ENCODE measurements around the gene FUT1.
"Not testable (repeated sequence)": the region's sequence is repeated elsewhere in the genome, so short reads cannot be mapped to it uniquely, and the experiment has no call there.

FUT1 gene

GRCh38 chr19:48768994-48769713, 16.7 kb upstream of the FUT1 start:
- Histone ChIP-seq H3K14ac (ENCODE audit: low read length) (no peak overlapping the region), H4K91ac (ENCODE audit: low read depth, low read length, poor library complexity) (no peak overlapping the region), H3K27ac (replicated peaks; ENCODE audit: low read length) (no peak overlapping the region), H2BK5ac (ENCODE audit: low read length) (no peak overlapping the region), H3K4ac (ENCODE audit: low read length) (no peak overlapping the region), H2BK120ac (ENCODE audit: low read depth, low read length) (no peak overlapping the region), H3K18ac (ENCODE audit: low read length) (no peak overlapping the region), H3K27me3 (ENCODE audit: control insufficient read depth in 3 of 3, insufficient read depth in 3 of 3, low read depth in 1 of 3, low read length in 3 of 3) (peaks cover 0 to 13% (median 0%) of the 10 kb centered on the region in 3 experiments), H2AK5ac (ENCODE audit: low read depth, low read length) (no peak overlapping the region), H3K9me3 (replicated peaks in 1 of 2; ENCODE audit: control insufficient read depth in 2 of 2, insufficient read depth in 1 of 2, low read depth in 1 of 2, low read length in 2 of 2) (no peaks in the 10 kb centered on the region), H3K23ac (ENCODE audit: low read depth, low read length, poor library complexity) (no peak overlapping the region), H2BK12ac (ENCODE audit: low read length) (no peak overlapping the region), H2AFZ (ENCODE audit: low read length) (no peak overlapping the region), H3K9ac (ENCODE audit: low read depth, low read length, poor library complexity) (no peak overlapping the region), H3K4me1 (ENCODE audit: control insufficient read depth in 2 of 2, insufficient read depth in 1 of 2, low read depth in 1 of 2, low read length in 2 of 2) (no peaks in the 10 kb centered on the region), H4K8ac (ENCODE audit: low read depth, low read length) (no peak overlapping the region), H2BK15ac (ENCODE audit: low read length) (no peak overlapping the region), H3K4me3 (ENCODE audit: low read length in 2 of 2) (no peak overlapping the region), H3K4me2 (ENCODE audit: insufficient read depth, low read length, poor library complexity, severe bottlenecking) (no peak overlapping the region), H3K36me3 (replicated peaks in 1 of 2; ENCODE audit: control insufficient read depth in 2 of 2, insufficient read depth in 2 of 2, low read length in 2 of 2) (no peaks in the 10 kb centered on the region), H3K79me1 (ENCODE audit: low read depth, low read length) (no peaks in the 10 kb centered on the region)
- DNase-seq (ENCODE audit: low spot score) = no peak
- no CpG with 5 or more reads among the region's 11 CpGs for WGBS, 2 donors (ENCODE audit: extremely low coverage in 2 of 2, insufficient read length in 2 of 2, insufficient replicate concordance in 1 of 2)

GRCh38 chr19:48768171-48768753, 15.8 kb upstream of the FUT1 start:
- WGBS, 2 donors (ENCODE audit: extremely low coverage in 2 of 2, insufficient read length in 2 of 2, insufficient replicate concordance in 1 of 2) = no CpG with 5 or more reads among the region's 6 CpGs
- H3K18ac ChIP-seq (ENCODE audit: low read length); H2BK12ac ChIP-seq (ENCODE audit: low read length); H3K4me1 ChIP-seq (ENCODE audit: control insufficient read depth in 2 of 2, insufficient read depth in 1 of 2, low read depth in 1 of 2, low read length in 2 of 2); H3K23ac ChIP-seq (ENCODE audit: low read depth, low read length, poor library complexity); H3K79me1 ChIP-seq (ENCODE audit: low read depth, low read length); H3K9me3 ChIP-seq (replicated peaks in 1 of 2; ENCODE audit: control insufficient read depth in 2 of 2, insufficient read depth in 1 of 2, low read depth in 1 of 2, low read length in 2 of 2); H3K4me3 ChIP-seq (ENCODE audit: low read length in 2 of 2); H3K4ac ChIP-seq (ENCODE audit: low read length); H2AFZ ChIP-seq (ENCODE audit: low read length); H2BK15ac ChIP-seq (ENCODE audit: low read length); H3K14ac ChIP-seq (ENCODE audit: low read length); H2AK5ac ChIP-seq (ENCODE audit: low read depth, low read length); H3K9ac ChIP-seq (ENCODE audit: low read depth, low read length, poor library complexity); H2BK5ac ChIP-seq (ENCODE audit: low read length); DNase-seq (ENCODE audit: low spot score); H3K36me3 ChIP-seq (replicated peaks in 1 of 2; ENCODE audit: control insufficient read depth in 2 of 2, insufficient read depth in 2 of 2, low read length in 2 of 2); H2BK120ac ChIP-seq (ENCODE audit: low read depth, low read length); H4K8ac ChIP-seq (ENCODE audit: low read depth, low read length); H3K27ac ChIP-seq (replicated peaks; ENCODE audit: low read length); H3K4me2 ChIP-seq (ENCODE audit: insufficient read depth, low read length, poor library complexity, severe bottlenecking); H4K91ac ChIP-seq (ENCODE audit: low read depth, low read length, poor library complexity): not testable (repeated sequence)
- peaks cover 0 to 17% (median 0%) of the 10 kb centered on the region in 3 experiments for H3K27me3 ChIP-seq (ENCODE audit: control insufficient read depth in 3 of 3, insufficient read depth in 3 of 3, low read depth in 1 of 3, low read length in 3 of 3)

GRCh38 chr19:48765816-48766215, 13.4 kb upstream of the FUT1 start:
- H4K8ac ChIP-seq (ENCODE audit: low read depth, low read length); H2AFZ ChIP-seq (ENCODE audit: low read length); H3K23ac ChIP-seq (ENCODE audit: low read depth, low read length, poor library complexity); H4K91ac ChIP-seq (ENCODE audit: low read depth, low read length, poor library complexity); H3K4me1 ChIP-seq (ENCODE audit: control insufficient read depth in 2 of 2, insufficient read depth in 1 of 2, low read depth in 1 of 2, low read length in 2 of 2); H3K18ac ChIP-seq (ENCODE audit: low read length); H3K79me1 ChIP-seq (ENCODE audit: low read depth, low read length); H3K4me3 ChIP-seq (ENCODE audit: low read length in 2 of 2); DNase-seq (ENCODE audit: low spot score); H3K14ac ChIP-seq (ENCODE audit: low read length); H3K9ac ChIP-seq (ENCODE audit: low read depth, low read length, poor library complexity); H2BK15ac ChIP-seq (ENCODE audit: low read length); H2BK12ac ChIP-seq (ENCODE audit: low read length); H3K4me2 ChIP-seq (ENCODE audit: insufficient read depth, low read length, poor library complexity, severe bottlenecking); H3K27ac ChIP-seq (replicated peaks; ENCODE audit: low read length); H3K36me3 ChIP-seq (replicated peaks in 1 of 2; ENCODE audit: control insufficient read depth in 2 of 2, insufficient read depth in 2 of 2, low read length in 2 of 2); H2BK5ac ChIP-seq (ENCODE audit: low read length); H3K9me3 ChIP-seq (replicated peaks in 1 of 2; ENCODE audit: control insufficient read depth in 2 of 2, insufficient read depth in 1 of 2, low read depth in 1 of 2, low read length in 2 of 2); H2BK120ac ChIP-seq (ENCODE audit: low read depth, low read length); H3K4ac ChIP-seq (ENCODE audit: low read length); H2AK5ac ChIP-seq (ENCODE audit: low read depth, low read length): not testable (repeated sequence)
- peaks cover 0 to 28% (median 0%) of the 10 kb centered on the region in 3 experiments for H3K27me3 ChIP-seq (ENCODE audit: control insufficient read depth in 3 of 3, insufficient read depth in 3 of 3, low read depth in 1 of 3, low read length in 3 of 3)
- no CpG with 5 or more reads among the region's 5 CpGs for WGBS, 2 donors (ENCODE audit: extremely low coverage in 2 of 2, insufficient read length in 2 of 2, insufficient replicate concordance in 1 of 2)

GRCh38 chr19:48760504-48761205, 8.2 kb upstream of the FUT1 start:
- no peak overlapping the region for H3K4me2 ChIP-seq (ENCODE audit: insufficient read depth, low read length, poor library complexity, severe bottlenecking)
- peaks cover 0 to 1% of the 10 kb centered on the region in 2 donors for H3K4me1 ChIP-seq (ENCODE audit: control insufficient read depth in 2 of 2, insufficient read depth in 1 of 2, low read depth in 1 of 2, low read length in 2 of 2)
- H3K79me1 ChIP-seq (ENCODE audit: low read depth, low read length) = peaks cover 2% of the 10 kb centered on the region
- H3K27me3 ChIP-seq (ENCODE audit: control insufficient read depth in 3 of 3, insufficient read depth in 3 of 3, low read depth in 1 of 3, low read length in 3 of 3) = peaks cover 0 to 30% (median 0%) of the 10 kb centered on the region in 3 experiments
- H4K8ac ChIP-seq (ENCODE audit: low read depth, low read length) = no peak overlapping the region
- no CpG with 5 or more reads among the region's 16 CpGs for WGBS, 2 donors (ENCODE audit: extremely low coverage in 2 of 2, insufficient read length in 2 of 2, insufficient replicate concordance in 1 of 2)
- H3K27ac ChIP-seq (replicated peaks; ENCODE audit: low read length) = no peak overlapping the region
- H2AK5ac ChIP-seq (ENCODE audit: low read depth, low read length) = peak overlapping the region; percentile 63
- H3K36me3 ChIP-seq (replicated peaks in 1 of 2; ENCODE audit: control insufficient read depth in 2 of 2, insufficient read depth in 2 of 2, low read length in 2 of 2) = no peaks in the 10 kb centered on the region
- no peak overlapping the region for H3K23ac ChIP-seq (ENCODE audit: low read depth, low read length, poor library complexity)
- no peak overlapping the region for H2BK5ac ChIP-seq (ENCODE audit: low read length)
- no peak overlapping the region for H3K4ac ChIP-seq (ENCODE audit: low read length)
- no peaks in the 10 kb centered on the region for H3K9me3 ChIP-seq (replicated peaks in 1 of 2; ENCODE audit: control insufficient read depth in 2 of 2, insufficient read depth in 1 of 2, low read depth in 1 of 2, low read length in 2 of 2)
- H2BK15ac ChIP-seq (ENCODE audit: low read length) = no peak overlapping the region
- H2BK120ac ChIP-seq (ENCODE audit: low read depth, low read length) = no peak overlapping the region
- no peak overlapping the region for H3K4me3 ChIP-seq (ENCODE audit: low read length in 2 of 2)
- H3K18ac ChIP-seq (ENCODE audit: low read length) = no peak overlapping the region
- H2BK12ac ChIP-seq (ENCODE audit: low read length) = no peak overlapping the region
- no peak overlapping the region for H3K14ac ChIP-seq (ENCODE audit: low read length)
- H3K9ac ChIP-seq (ENCODE audit: low read depth, low read length, poor library complexity) = no peak overlapping the region
- no peak overlapping the region for H4K91ac ChIP-seq (ENCODE audit: low read depth, low read length, poor library complexity)
- peak overlapping the region; percentile 73 for H2AFZ ChIP-seq (ENCODE audit: low read length)
- no peak for DNase-seq (ENCODE audit: low spot score)
